Measurements from ENCODE around the gene GRM5. TPM values are rescaled to one million over a fixed set of nuclear protein-coding genes. Genes with fewer than 3 reads are reported as not detected.

GRM5 gene
- total RNA-seq, 1 experiment from 2014 or later: not detected

Other genes with a start within 250 kb of the GRM5 start
- gene TYR, start 111.9 kb upstream of the GRM5 start, total RNA-seq (2014; rRNA removed; shearing (Covaris generic)): not detected in 2 replicates